ENCODE measurements around the gene NUDT4.

Gene NUDT4

DNA sequence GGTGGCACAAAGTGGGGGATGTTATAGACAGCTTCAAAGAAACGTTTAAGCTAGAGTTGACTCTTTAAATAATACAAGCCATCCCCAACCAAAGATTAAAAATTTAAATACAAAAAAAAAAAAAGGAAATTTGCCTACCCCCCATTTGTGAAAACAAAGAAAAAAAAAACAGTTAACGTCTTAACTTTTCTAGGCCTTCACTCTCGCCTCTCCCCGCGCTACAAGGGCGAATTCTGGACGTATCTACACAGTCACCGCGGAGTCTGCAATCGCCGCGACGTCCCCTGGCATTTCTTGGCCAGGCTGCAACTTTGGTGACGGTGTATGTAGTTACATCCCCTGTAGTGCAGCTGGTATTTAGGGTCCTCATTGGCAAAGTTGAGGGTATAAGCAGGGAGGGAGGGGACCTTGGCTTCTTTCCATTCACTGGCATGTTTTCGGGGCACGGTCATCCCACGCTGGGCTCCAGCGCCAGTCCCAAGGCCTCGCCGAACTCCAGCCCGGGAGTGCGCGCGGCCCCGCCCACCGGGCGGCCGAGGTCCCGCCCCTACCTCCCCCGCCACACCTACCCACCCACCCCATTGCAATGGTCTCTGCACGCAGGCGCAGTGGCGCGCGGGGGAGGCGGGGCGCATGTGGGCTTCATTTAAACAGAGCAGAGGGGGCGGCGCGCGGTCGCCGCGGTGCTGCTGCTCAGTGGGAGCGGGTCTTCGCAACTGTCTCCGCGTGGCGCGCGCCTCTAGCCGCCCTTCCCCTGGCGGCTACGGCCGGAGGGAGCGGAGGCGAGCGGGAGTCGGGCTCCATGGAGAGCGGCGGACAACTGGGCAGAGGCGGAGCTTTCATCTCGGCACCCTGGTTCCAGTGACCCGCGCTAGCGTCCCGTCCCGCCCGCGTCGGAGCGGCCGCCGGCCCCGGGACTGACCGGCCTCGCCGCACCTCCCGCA, at the start of gene NUDT4:
Gene NUDT4, plus strand, starts transcription at position 674 of the 944 bp plus-strand sequence. CDS start 398 bp downstream, outside the sequence.
- DNase-seq = peak; percentile 95 to 96

DNA sequence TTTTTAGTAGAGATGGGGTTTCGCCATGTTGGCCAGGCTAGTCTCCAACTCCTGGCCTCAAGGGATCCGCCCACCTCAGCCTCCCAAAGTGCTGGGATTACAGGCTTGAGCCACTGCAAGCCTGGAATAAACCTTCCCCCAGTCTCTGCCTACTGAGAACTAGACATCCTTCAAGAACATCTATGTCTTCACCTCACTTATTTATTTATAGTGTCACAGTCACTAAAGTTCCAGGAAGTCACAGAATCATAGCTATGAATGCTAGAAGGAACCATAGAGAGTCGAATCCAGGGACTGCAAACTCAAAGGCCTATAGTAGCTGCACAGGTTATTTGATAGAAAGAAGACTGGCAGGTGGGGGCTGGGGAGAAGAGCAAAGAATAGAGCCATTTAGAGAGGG, 44.7 kb upstream of the NUDT4 start:
- DNase-seq = no peak

DNA sequence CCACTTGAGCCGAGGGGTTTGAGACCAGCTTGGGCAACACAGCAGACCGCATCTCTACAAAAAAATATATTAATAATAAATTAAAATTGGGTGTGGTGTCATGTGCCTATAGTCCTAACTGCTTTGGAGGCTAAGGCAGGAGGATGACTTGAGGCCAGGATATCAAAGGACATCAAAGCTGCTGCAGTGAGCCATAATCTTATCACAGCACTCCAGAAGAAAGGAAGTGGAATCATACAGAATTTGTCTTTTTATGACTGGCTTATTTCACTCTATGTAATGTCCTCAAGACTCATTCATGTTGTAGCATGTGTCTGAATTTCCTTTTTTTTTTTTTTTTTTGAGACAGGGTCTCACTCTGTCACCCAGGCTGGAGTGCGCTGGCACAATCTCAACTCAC, 43.9 kb upstream of the NUDT4 start:
- no peak for DNase-seq

DNA sequence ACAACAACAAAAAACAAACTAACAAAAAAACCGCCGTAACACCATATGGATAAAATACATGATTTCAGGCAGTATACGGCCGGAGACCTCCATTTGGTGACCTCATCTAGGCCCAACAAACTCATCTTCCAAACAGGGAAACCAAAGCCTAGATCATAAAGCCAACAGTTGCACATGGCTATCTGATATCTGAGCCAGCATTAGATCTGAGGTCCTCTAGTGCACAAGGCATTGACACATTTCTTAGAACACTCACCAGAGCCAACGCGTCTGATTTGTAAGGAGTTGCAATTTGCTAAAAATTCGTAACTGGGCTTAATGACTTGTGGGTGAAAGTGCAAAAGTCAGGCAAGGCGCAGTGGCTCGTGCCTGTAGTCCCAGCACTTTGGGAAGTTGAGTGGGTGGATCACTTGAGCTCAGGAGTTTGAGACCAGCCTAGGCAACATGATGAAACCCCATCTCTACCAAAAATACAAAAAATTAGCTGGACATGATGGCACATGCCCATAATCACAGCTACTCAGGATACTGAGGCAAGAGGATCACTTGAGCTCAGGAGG, 42.0 kb upstream of the NUDT4 start:
- no peak for DNase-seq

DNA sequence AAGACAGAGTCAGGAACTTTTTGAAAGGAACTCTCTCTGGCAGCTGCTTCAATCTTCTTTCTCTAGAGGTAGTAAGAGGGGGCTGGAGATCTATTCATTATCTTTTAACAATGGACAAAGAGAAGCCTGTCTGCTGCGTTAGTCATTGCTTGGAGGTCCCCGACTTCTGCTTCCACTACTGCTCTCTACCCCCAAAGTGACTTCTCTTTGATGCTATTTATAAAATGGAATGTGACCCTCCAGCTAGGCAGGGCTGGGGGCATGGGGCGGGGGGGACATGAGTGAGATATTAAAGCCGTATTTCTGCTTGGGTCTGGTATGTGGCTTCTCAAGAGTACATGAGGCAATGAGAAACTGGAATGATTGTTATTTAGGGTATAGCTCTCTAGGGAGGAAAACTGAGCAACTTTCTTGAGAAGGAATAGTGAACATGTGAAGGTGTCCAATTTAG, 41.4 kb upstream of the NUDT4 start:
- DNase-seq = no peak

DNA sequence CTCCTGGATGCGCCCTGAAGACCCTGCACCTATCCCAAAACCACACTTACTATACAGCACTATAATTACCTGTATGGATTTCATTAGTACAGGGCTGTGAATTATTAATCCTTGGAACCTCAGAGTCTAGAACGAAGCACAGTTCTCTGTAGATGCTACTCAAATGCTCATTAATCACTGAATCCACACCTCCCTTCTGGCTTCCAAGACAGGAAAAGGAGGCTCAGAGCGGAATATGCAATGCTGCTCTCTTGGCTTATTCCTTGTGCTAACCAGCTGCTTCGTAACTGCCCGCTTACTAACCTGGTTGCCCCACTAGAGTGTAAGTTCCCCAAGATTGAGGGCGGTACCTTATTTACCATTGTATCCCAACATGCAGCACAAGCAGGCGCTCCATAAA, 39.1 kb upstream of the NUDT4 start:
- DNase-seq = no peak

DNA sequence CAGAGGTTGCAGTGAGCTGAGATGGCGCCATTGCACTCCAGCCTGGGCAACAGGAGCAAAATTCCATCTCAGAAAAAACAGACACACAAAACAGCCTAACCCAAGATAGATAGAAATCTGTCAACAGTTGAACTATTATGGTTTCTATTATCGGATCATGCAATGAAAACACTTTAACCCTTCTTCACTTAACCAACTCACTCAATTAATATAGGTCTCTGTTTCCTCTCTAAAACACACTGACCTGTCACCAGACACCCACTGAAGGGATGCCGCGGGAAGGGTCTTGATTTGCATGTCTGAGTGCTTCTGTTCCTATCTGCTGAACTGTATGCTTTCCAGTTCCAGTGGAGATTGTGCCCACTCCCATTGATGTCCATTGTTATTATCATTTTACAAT, 38.0 kb upstream of the NUDT4 start:
- no peak for DNase-seq

DNA sequence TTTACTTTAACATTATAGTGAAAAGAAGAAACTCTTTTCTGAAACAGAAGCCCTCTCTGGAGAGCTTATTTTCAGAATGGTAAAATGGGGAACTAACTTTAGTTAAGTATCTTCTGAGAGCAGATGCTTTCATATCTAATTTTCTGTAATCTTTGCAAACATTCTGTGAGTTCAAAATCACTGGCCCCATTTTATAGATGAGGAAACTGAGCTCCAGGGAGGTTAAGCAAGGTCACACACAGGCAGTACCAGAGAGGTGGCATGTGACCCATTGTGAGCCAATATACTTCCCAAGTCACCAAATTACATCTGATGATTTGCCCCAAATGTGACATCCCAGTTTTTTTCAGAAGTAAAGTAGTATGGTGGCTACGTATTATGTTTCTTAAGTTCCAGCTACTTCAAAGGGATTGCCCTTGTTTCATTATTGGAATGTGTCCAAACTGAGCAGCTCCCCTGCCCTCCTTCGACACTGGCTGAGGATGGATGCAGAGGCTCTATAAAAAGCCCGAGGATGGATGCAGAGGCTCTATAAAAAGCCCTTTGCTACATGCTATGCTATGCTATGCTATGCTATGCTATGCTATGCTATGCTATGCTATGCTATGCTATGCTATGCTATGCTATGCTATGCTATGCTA, 36.2 kb upstream of the NUDT4 start:
- DNase-seq = no peak

DNA sequence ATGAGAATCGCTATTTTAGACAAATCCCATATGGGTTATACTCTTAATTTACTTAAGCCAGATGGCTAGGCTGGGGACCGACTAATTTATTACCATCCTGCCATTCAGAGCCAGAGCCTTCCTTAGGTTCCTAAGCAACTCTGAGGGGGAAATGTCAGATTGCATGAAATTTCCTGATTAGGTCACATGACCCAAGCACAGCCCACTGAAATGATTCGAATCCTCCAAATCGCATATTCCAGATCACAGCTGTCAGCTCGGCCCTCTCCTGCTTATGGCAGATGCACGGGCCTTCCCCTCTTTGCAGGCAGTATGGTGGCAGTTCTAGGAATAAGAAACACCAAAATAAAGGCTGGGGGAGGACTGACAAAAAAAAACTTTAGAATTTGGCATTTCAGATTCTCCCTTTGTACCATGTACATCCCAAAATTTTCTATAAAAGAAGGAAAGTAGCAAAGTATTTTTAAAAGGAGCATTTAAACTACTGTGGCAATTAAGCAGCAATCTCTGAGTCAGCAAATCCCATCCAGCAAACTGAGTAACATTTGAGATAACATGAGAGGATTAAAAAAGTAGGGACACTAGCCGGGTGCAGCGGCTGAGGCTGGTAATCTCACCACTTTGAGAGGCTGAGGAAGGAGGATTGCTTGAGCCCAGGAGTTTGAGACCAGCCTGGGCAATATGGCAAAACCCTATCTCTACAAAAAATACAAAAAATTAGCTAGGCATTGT, 30.5 kb upstream of the NUDT4 start:
- no peak for DNase-seq

DNA sequence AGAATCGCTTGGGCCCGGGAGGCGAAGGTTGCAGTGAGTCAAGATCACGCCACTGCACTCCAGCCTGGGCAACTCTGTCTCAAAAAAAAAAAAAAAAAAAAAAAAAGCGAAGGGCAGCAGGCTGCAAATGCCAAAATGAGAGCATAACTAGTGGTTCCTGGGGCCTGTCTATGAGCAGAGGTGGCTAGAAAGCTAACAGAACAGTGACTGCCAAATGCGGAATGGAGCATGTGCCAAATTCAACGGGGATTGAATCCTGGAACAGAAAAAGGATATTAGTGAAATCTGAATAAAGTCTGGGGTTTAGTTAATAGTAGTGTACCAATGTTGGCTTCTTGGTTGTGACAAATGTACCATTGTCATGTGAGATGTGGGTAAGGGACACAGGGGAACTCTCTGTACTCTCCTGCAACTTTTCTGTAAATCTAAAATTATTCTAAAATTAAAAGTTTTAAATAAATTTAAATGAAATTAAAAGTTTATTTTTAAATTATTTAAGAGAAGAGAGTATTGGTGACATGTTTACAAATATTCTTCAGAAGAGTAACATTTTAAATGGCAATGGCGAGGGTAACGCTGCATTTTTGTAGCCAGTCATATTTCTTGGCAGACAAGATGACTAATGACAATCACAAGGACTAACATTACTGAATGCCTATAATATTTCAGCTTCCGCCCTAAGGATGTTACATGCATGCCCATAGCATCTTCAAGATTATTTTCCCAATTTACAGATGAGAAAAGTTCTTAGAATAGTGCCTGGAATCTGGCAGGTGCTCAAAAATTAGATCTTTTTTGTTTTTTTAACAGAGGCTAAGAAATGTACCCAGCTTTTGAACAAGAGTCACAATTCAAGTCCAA, 28.9 kb upstream of the NUDT4 start:
- DNase-seq = no peak

DNA sequence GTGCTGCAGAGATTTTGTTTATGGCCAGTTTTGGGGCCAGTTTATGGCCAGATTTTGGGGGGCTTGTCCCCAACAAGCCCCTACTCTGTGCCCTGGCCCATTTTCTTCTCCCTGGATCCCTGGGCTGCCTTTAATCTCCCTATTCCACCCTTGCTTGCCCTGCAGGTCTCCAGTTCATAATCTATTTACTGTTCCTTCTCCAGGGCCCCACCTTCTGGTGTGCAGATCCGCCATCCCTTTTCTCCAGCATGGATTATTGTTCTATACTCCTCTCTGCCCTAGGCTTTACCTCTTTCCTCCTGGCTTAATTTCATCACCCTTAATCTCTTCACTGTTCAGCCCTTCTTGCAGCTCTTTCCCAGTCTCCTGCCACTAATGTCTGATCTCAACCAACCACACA, 26.0 kb upstream of the NUDT4 start:
- DNase-seq = no peak

DNA sequence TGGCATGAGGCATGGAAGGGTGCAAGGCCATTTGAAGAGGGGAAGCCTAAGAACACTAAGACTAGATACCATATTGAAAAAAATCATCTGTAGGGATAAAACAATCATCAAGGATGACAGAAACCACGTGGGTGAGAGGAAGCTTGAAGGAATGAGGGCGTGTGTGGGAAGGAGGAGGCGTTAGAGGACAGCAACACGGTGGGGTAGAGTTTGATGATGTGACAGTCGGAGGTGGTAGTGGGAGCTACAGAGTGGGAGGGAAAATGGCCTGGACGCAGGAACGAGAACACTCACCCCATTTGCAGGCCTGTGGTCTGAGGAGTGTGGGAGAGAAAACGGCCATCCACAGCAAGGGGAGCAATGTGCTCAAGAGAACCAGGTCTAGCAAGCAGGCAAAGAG, 25.4 kb upstream of the NUDT4 start:
- DNase-seq = no peak

DNA sequence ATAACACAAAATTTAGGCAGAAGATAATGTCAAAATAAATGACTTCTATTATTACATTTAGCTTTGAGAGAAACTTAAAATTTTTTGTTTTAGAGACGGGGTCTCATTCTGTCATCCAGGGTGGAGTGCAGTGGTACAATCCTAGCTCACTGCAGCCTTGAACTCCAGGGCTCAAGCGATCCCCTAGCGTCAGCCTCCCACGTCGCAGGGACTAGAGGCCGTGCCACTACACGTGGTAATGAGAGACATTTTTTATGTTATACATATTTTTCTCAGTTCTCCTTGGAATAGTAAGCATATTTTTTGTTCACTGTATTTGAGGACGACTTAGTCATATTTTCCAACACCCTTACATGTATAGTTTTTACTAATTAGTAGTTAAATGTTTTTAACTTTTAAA, 21.5 kb upstream of the NUDT4 start:
- DNase-seq = no peak

DNA sequence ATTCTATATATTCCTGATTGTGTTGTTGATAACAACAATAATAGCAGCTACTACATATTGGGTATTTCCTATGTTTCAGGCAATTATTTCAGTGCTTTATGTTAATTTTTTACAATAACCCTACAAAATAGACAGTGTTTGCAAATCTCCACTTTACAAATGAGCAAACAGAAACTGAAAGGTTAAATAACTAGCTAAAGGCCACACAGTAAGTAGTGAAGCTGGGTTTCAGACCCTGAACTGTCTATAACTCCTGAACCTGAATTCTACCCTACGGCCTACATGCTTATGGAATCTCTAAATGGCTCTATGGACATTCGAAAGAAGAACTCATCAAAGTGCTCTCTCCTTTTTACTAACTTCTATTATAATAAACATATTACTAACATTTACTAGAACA, 19.7 kb upstream of the NUDT4 start:
- DNase-seq = no peak

DNA sequence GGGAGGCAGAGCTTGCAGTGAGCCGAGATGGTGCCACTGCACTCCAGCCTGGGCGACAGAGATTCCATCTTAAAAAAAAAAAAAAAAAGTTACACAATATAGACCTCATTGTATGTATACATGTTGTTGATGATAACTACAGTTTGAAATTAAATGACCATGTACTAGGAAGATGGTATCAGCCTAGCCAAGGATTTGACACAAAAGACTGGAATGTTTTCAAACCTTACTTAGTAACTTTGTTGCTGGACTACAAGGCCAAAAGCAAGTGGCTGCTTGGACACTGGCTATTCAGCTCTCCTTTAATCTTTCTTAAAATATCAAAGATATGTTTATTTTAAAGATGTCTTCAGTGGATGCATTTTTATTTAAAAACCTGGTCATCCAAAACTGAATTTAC, 18.9 kb upstream of the NUDT4 start:
- DNase-seq = no peak

DNA sequence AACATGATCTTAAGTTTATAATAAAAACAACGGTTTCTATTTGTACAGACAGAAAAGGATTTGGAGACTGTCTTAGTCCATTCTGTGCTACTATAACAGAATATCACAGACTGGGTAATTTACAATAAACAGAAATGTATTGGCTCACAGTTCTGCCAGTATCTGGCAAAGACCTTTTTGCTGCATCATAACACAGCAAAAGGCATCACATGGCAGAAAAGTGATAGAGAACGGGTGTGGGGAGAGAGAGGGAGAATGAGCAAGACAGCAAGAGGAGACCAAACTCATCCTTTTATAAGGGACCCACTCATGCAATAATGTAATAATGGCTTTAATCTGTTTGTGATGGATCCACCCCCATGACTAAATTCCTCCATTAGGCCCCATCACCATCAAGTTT, 17.0 kb upstream of the NUDT4 start:
- no peak for DNase-seq

DNA sequence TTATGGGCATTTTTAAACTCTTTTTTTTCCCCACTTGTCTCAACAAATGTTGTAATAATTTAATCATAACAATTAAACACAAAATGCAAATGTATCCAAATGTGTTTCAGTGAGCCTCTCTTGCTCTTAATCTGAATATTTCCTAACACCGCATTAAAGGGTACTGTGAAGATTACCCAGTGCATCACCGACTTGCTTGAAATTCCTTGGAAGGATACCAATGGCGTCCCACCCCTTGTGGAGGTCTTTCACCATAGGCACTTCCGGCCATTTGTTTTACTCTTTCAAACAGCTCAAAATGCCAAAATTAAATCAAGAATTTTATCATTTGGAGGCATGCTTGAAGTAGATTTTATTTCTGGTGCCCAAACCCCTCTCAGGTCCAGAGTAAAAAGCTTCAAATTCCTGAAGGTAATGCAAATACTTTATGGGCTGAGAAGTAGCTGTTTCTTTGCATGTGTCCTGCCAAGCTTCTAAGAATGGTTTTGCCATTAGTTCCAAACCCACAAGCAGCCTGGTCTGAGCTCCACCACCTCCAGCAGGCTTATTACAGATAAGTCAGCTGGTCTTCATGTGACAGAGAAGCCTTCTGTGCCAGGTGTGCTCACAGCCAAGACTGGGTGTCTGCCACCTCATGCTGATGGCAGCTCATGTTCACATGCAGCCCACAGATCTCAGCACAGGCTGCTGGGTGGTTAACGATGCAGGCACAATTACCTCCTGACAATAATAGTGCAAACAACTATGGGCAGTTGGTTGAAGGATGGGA, 16.4 kb upstream of the NUDT4 start:
- DNase-seq = no peak

DNA sequence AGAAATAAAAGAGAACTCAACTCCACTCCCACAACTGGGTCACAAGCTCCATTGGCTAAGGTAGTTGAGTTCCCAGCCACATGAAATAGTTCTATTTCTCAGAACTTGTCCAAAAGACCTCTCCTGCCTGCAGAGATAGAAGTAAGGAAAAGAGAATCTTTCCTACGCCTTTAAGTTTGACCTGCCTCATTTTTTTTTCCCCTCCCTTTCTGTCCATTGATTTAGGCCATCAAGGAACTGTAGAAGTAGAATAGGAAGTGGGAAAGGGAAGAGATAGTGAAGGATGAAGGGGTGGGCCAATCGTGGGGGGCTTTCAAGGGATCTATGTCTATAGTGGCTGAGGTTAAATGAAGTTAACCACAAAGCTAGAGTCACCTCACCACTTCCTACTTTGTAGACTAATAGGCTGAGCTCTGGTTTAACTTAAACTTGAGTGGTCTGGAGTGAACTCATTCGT, 13.9 kb upstream of the NUDT4 start:
- DNase-seq = peak in 1 of 2 donors; percentile 24

DNA sequence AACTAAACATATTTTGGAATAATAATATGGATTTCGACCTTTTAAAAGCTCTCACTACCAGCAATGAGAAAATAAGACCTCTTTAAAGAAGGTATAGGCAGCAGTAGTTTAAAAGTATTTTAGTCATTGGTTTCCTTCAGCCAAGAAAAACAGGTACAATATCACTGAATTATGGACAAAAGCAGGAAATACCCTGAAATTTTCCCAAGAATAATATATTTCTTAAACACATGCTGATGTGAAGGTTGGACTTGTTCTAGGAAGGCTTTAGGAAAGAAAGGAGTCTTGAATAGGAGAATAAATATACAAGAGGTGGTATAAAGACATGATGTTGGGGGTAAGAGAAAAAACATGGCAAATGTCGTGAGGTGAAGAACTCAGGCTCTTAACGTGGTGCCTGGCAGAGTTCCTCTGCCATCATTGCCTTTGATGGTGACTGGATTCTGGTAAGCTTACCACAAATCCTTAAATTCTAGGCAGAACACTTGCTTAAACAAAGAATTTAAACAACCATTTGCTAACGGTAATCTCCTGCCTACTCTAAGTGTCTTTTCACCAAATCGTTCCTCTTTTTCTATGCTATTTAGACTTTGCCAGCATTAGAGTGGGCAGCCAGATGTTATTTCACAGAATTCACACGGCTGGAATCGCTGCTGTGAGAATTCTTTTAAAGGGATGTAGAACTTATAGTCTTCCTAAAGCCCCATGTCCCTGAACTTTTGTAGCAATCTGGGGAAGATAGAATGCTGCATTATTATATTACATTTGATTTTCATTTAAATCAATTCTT, 11.9 kb upstream of the NUDT4 start:
- DNase-seq = no peak

DNA sequence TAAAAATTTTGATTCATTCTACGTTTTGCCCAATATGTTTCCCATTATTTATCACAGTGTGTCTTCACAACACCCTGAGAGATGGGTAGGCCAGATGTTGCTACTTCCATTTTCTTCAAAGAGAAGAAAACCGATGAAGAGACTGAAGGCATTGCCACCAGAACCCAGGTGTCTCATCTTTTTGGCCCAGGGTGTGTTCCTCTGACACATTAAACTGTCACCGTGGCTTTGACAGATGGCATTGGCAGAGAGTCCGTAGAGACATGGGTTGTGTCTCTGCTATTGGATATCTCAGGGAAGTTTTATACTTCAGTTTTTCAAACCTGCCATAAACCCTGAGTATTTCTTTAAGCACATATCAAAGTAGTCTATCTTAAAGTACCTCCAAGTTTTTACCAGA, 11.3 kb upstream of the NUDT4 start:
- DNase-seq = no peak

DNA sequence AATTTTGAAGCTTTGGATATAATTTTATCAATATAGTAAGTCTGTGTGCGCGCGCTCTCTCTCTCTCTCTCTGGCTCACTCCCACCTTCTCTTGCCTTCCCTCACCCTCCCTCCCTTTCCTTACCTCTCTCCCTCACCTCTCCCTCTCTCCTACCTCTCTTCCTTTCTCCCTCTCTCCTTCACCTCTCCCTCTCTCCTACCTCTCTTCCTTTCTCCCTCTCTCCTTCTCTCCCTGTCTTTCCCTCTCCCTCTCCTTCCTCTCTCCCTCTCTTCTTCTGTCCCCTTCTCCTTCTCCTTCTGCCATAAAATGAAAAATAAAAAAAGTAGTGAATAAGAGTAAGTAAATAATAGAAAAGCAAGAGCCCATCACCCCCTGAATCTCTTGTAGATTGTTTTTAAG, 9.0 kb upstream of the NUDT4 start:
- DNase-seq = no peak
